Left lung (tissue), 10 donors: ENCODE data around the gene MINDY4B. TPM values are rescaled to one million over a fixed set of nuclear protein-coding genes. Genes with fewer than 3 reads are reported as not detected.

ENCODE experiments used
- ATAC-seq: fragments of 200-7000 bp; cut with Tn5 transposase; one replicate; pipeline ENCODE4 v1.9.1; 2020; ENCODE audit warnings: moderate library complexity
- DNase-seq, 4 donors: peaks; one replicate each; pipeline ENCODE4 v3.0.0-alpha.2; 2013 to 2020
- H3K27ac ChIP-seq, 2 donors: fragments of 200-600 bp; sonication (generic) in 1 of 2; one replicate each; pipeline versions ENCODE4 v1.5.0 to v1.8.0; 2020 to 2021
- H3K27me3 ChIP-seq, 2 donors: fragments of 200-600 bp; sonication (generic) in 1 of 2; one replicate each; pipeline versions ENCODE4 v1.5.0 to v1.8.0; 2020 to 2021
- H3K36me3 ChIP-seq, 2 donors: fragments of 200-600 bp; sonication (generic) in 1 of 2; one replicate each; pipeline versions ENCODE4 v1.5.0 to v1.8.0; 2020 to 2021
- H3K4me1 ChIP-seq, 2 donors: fragments of 200-600 bp; one replicate each; pipeline ENCODE4 v1.8.0; 2021
- H3K4me3 ChIP-seq, 2 donors: fragments of 200-600 bp; sonication (generic) in 1 of 2; one replicate each; pipeline versions ENCODE4 v1.5.0 to v1.8.0; 2020 to 2021; ENCODE audit warnings: mild to moderate bottlenecking in 1 of 2
- H3K9me3 ChIP-seq, 2 donors: fragments of 200-600 bp; sonication (generic) in 1 of 2; one replicate each; pipeline versions ENCODE4 v1.5.0 to v1.8.0; 2020 to 2021
- intact Hi-C, 2 donors: fragments of 100-400 bp; cut with DNase I; formaldehyde crosslinking; loops; one replicate each; pipeline versions ENCODE4 v1.11.2 to v1.14.2; 2022
- polyA plus RNA-seq, 6 donors: library from polyadenylated mRNA; unstranded; fragments of 120-200 nt; gene quantifications; one replicate each; pipeline ENCODE4 v1.2.1, GENCODE V29; 2013; ENCODE audit not compliant: insufficient read length in 6 of 6
- total RNA-seq, 2 donors: library from RNA; stranded (reverse); fragmentation: NEBNext Ultra II Directional; extraction: Animal tissue kit (Norgen Biotek cat#: 25700); gene quantifications; one replicate each; pipeline ENCODE4 v1.2.1, GENCODE V29; 2021
- TF ChIP-seq, protein P1 (sequence below), 2 donors: fragments of 200-600 bp; sonication (generic) in 1 of 2; IDR thresholded peaks; one replicate each; pipeline versions ENCODE4 v1.5.0 to v1.8.0; 2021; ENCODE audit warnings: antibody characterized with exemption in 2 of 2
- donor health status: DM: no; HTN: yes; CAD: no.
- donor health status: DM: no; HTN: no; CAD: no.

The MINDY4B gene
- total and polyA plus RNA-seq, 8 donors: not detected

DNA sequence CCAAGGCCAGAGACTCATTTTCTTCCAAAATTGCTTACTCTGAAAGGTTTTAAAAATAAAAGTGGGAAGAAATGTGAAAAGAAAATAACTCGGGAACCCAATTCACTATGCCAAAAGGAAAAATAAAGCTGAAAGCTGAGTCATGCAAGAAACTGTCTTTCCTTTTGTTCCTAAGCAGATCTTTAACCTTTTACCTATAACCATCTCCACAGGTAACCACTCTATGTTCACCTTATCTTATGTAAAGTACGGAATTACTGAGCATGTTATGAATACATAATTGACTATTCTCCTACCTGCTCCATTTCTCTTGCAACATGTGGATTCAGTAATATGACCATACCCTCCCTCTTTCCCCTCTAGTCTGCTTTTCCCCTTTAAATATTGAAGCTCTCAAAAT lies 62.0 kb downstream of the MINDY4B start:
- intact Hi-C loops: no loop called here
- Histone ChIP-seq H3K27me3 (peaks cover 0 to 3% of the 10 kb centered on the region in 2 donors), H3K4me1 (no peaks in the 10 kb centered on the region), H3K36me3 (no peaks in the 10 kb centered on the region), H3K27ac (no peak overlapping the region), H3K4me3 (no peak overlapping the region), H3K9me3 (no peaks in the 10 kb centered on the region)
- TF ChIP-seq, protein P1, sequence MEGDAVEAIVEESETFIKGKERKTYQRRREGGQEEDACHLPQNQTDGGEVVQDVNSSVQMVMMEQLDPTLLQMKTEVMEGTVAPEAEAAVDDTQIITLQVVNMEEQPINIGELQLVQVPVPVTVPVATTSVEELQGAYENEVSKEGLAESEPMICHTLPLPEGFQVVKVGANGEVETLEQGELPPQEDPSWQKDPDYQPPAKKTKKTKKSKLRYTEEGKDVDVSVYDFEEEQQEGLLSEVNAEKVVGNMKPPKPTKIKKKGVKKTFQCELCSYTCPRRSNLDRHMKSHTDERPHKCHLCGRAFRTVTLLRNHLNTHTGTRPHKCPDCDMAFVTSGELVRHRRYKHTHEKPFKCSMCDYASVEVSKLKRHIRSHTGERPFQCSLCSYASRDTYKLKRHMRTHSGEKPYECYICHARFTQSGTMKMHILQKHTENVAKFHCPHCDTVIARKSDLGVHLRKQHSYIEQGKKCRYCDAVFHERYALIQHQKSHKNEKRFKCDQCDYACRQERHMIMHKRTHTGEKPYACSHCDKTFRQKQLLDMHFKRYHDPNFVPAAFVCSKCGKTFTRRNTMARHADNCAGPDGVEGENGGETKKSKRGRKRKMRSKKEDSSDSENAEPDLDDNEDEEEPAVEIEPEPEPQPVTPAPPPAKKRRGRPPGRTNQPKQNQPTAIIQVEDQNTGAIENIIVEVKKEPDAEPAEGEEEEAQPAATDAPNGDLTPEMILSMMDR (IDR thresholded peaks at IDR 0.05): no peak
- no peak for DNase-seq
- ATAC-seq: no peak

DNA sequence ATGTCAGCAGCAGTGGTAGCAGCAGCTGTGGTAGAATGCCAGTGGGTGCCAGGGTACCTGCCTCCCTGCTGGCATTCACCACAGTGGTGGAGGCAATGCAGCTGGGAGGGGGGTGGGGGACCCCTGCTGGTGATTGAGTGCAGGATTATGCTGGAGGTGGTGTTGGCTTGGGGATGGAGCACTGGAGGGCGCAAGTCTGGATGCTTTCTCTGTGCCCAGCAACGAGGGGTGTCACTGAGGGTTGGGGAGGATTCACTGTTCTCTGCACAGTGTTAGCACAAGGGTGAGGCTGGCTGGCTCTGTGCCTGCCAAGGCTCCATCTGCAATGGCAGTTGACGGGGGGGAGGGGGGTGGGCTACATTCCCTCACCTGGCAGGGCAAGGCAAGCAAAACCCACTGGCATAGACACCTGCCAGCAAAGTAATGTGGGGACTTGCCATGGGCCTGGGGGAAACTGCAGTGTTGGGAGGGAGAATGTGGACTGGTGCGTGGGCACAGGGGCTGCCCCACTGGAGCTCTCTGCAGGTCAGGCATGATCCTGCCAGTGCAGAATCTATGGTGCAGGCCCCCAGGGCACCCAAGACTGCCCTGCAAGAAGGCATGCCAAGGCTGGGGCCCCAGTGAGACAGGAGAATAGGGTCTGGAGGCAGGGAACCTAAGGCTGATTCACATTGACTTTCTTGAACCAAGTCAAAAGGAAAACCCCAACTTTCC lies 64.3 kb downstream of the MINDY4B start:
- no peaks in the 10 kb centered on the region for H3K4me1 ChIP-seq
- H3K27ac ChIP-seq: no peak overlapping the region
- H3K27me3 ChIP-seq: peaks cover 0 to 3% of the 10 kb centered on the region in 2 donors
- DNase-seq (no peak), ATAC-seq (no peak)
- H3K9me3 ChIP-seq: no peaks in the 10 kb centered on the region
- TF ChIP-seq, protein P1 (IDR thresholded peaks at IDR 0.05): no peak
- H3K4me3 ChIP-seq: no peak overlapping the region
- intact Hi-C loops: no loop called here
- H3K36me3 ChIP-seq: no peaks in the 10 kb centered on the region

DNA sequence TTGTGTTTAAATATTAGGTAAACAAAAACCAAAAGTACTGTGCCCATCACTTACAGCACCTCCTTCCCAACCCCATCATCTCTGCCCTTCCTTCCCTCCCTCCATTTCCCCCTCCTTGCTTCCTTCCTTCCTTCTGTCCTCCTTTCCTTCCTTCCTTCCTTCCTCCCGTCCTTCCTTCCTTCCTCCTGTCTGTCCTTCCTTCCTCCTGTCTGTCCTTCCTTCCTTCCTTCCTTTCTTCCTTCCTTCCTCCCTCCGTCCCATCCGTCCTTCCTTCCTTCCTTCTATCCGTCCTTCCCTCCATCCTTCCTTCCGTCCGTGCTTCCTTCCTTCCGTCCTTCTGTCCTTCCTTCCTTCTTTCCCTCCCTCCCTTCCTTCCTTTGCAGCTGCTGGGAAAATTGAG lies 74.5 kb downstream of the MINDY4B start:
- intact Hi-C loops: no loop called here
- Histone ChIP-seq H3K36me3 (no peaks in the 10 kb centered on the region), H3K4me3 (no peak overlapping the region), H3K4me1 (no peaks in the 10 kb centered on the region), H3K27me3 (no peaks in the 10 kb centered on the region), H3K27ac (no peak overlapping the region), H3K9me3 (no peaks in the 10 kb centered on the region)
- TF ChIP-seq, protein P1 (IDR thresholded peaks at IDR 0.05): no peak
- ATAC-seq: no peak
- DNase-seq: no peak

DNA sequence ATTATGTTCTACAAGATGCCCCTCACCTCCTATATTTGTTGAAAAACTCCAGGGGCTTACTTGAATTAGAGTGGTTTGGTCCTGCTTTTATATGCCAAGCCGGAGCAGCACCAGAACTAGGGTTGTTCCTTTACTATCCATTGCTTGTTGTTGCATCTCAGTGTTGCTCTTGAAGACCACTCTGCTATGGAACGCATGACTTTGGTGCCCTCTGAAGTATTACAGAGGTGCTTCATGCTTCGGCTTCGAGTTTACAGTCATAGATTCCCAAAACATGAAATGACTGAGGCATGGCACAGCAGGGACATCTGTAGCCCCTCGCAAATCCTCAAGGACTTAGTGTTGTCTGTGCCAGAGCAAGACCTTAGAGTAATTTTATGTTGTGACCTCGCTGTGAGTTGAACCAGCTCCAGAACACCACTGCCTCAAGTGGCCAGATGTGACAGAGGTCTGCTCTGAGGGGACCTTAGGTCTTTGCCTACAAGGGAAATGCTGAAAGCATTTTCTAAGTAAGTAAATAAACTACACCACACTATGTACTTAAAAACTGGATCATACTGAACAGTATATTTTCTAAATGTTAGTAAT lies 75.1 kb downstream of the MINDY4B start:
- Histone ChIP-seq H3K9me3 (no peaks in the 10 kb centered on the region), H3K4me3 (no peak overlapping the region), H3K4me1 (no peaks in the 10 kb centered on the region), H3K36me3 (no peaks in the 10 kb centered on the region), H3K27me3 (no peaks in the 10 kb centered on the region), H3K27ac (no peak overlapping the region)
- intact Hi-C loops: no loop called here
- ATAC-seq (no peak), DNase-seq (no peak)
- TF ChIP-seq, protein P1 (IDR thresholded peaks at IDR 0.05): no peak

DNA sequence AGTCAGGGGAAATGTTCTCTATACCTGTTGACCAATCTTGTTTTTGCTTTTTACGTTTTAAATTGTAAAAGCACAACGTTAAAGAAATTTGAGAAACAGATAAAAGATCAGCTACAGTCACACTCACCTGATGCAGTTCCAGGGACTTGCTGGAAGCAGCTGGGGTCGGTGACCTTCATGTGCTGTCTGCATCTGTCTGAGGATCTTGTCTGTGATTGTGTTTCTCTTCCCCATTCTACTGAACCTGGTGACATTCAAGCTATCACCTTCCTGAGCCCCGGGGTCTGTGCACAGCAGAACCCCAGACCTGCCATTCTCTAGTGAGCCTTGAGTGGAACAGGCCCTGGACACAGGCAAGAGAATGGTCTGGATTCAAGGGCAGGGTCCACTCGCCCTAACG lies 75.8 kb downstream of the MINDY4B start:
- intact Hi-C loops: no loop called here
- ATAC-seq (no peak), DNase-seq (no peak)
- H3K9me3 ChIP-seq: no peaks in the 10 kb centered on the region
- no peaks in the 10 kb centered on the region for H3K4me1 ChIP-seq
- no peak overlapping the region for H3K4me3 ChIP-seq
- TF ChIP-seq, protein P1 (IDR thresholded peaks at IDR 0.05): no peak
- H3K36me3 ChIP-seq: no peaks in the 10 kb centered on the region
- no peaks in the 10 kb centered on the region for H3K27me3 ChIP-seq
- no peak overlapping the region for H3K27ac ChIP-seq
